Thyroid gland (tissue), 4 donors: ENCODE measurements around the gene E2F4. TPM values are rescaled to one million over a fixed set of nuclear protein-coding genes. Genes with fewer than 3 reads are reported as not detected.

Experiments used
- DNase-seq, 2 donors: peaks; one replicate each; pipeline ENCODE4 v3.0.0-alpha.2; 2019
- H3K27ac ChIP-seq, 3 donors: fragments of 200-600 bp; sonication (generic); 1 replicate in 2 of 3; 2 replicates in 1 of 3; pipeline ENCODE4 v1.5.1; 2016 to 2019; ENCODE audit warnings: mild to moderate bottlenecking in 1 of 3, moderate library complexity in 1 of 3
- H3K27me3 ChIP-seq: fragments of 200-600 bp; sonication (generic); one replicate; pipeline ENCODE4 v1.5.1; 2019
- H3K36me3 ChIP-seq, 2 donors: fragments of 200-600 bp; sonication (generic); one replicate each; pipeline ENCODE4 v1.5.1; 2016 to 2019
- H3K4me1 ChIP-seq, 2 donors: fragments of 200-600 bp; sonication (generic); one replicate each; pipeline ENCODE4 v1.5.1; 2017 to 2019
- H3K4me3 ChIP-seq, 3 donors: fragments of 200-600 bp; sonication (generic); replicated peaks in 1 of 3; 1 replicate in 2 of 3; 2 replicates in 1 of 3; pipeline ENCODE4 v1.5.1; 2016; ENCODE audit warnings: mild to moderate bottlenecking in 1 of 3
- H3K9me3 ChIP-seq: fragments of 200-600 bp; sonication (generic); one replicate; pipeline ENCODE4 v1.5.1; 2017
- POLR2A ChIP-seq, 2 donors: fragments of 450-650 bp; IDR thresholded peaks; one replicate each; pipeline ENCODE4 v1.6.1; 2017; ENCODE audit warnings: antibody characterized with exemption in 2 of 2, mild to moderate bottlenecking in 2 of 2, moderate library complexity in 1 of 2
- WGBS, 2 donors: methylation state at CpG; one replicate each; pipeline ENCODE4 v1.1.5; 2017; 5-methylcytosine and 5-hydroxymethylcytosine counted together
- intact Hi-C: fragments of 100-400 bp; cut with DNase I; formaldehyde crosslinking; loops from one replicate; pipeline ENCODE4 v1.15.1; 2023
- total RNA-seq, 4 donors: library from RNA; depleted of rRNA; stranded (reverse); fragments of >200 nt; gene quantifications; one replicate each; pipeline ENCODE4 v1.2.3, GENCODE V29; 2016
- TF ChIP-seq, protein P1 (sequence below), 6 experiments: fragments of 200-600 bp in 3 of 6; fragments of 450-650 bp in 3 of 6; sonication (generic) in 3 of 6; IDR thresholded peaks; one replicate each; pipeline ENCODE4 v1.5.1; 2016 to 2019; ENCODE audit warnings: antibody characterized with exemption in 6 of 6, mild to moderate bottlenecking in 2 of 6, inconsistent platforms in 1 of 6, moderate library complexity in 1 of 6

E2F4 gene
- total RNA-seq, 4 donors from 2014 or later, result 77.6 to 117 (median 89.1) TPM

DNA sequence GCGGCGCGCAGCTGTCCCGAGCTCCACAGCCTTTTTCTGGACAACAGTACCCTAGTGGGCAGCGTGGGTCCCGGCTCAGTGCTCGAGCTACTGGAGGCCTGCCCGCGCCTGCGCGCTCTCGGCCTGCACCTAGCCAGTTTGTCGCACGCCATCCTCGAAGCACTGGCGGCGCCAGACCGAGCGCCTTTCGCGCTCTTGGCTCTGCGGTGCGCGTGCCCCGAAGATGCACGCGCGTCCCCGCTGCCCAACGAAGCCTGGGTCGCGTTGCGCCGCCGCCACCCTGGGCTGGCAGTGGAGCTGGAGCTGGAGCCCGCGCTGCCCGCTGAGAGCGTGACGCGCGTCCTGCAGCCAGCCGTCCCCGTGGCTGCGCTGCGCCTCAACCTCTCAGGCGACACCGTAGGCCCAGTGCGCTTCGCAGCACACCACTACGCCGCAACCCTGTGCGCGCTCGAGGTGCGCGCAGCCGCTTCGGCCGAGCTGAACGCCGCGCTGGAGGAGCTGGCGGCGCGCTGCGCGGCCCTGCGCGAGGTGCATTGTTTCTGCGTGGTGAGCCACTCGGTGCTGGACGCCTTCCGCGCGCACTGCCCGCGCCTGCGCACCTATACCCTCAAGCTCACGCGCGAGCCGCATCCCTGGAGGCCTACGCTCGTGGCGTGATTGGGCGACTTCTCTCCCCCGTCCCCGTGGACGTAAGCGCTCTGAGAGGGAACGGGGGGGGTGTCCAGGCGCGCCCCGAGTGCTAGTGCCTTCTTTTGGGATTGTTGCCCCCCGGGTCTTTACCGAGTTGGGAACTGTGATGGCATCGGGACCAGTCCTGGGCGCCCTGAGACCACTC lies 28.6 kb upstream of the E2F4 start:
- 2 to 4% methylated on average over 8 to 52 of the region's 99 CpGs for WGBS, 2 donors
- H3K27ac ChIP-seq, result peak overlapping the region in 2 of 3 donors; percentile 23 to 80

DNA sequence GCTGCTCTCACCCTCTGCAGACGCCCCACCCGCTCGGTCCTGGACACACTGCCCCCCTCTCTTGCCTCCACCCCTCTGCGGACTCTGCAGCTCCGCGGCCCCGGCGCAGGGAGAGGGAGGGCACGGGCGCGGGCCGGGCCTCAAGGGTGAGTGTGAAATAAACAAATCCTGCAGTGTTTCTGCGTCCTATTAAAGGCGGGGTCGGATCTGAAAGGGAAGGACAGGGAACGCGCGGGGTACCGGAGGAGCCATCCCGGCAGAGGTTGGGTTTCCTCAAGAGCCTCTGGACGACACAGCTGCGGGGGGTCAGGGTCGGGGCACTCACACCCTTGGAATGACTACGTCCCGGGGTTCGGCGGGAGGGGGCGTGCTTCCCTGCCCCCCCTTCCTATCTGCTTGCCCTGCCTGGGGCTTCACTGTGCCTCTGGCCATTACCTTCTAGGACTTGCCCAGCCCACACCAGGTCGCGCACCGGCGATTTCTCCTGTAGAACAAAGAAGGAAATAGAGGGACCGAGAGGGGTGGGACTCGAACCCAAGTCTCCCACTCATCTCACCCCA lies 27.9 kb upstream of the E2F4 start:
- no peaks in the 10 kb centered on the region for H3K27me3 ChIP-seq
- 1 to 2% methylated on average over 12 to 20 of the region's 34 CpGs for WGBS, 2 donors
- H3K27ac ChIP-seq, result peak overlapping the region in 2 of 3 donors; percentile 23 to 80
- H3K4me3 ChIP-seq, result peak overlapping the region in 1 of 3 donors; percentile 36
- H3K36me3 ChIP-seq, result no peaks in the 10 kb centered on the region
- no peak for TF ChIP-seq POLR2A (IDR thresholded peaks at IDR 0.05)
- TF ChIP-seq, protein P1, sequence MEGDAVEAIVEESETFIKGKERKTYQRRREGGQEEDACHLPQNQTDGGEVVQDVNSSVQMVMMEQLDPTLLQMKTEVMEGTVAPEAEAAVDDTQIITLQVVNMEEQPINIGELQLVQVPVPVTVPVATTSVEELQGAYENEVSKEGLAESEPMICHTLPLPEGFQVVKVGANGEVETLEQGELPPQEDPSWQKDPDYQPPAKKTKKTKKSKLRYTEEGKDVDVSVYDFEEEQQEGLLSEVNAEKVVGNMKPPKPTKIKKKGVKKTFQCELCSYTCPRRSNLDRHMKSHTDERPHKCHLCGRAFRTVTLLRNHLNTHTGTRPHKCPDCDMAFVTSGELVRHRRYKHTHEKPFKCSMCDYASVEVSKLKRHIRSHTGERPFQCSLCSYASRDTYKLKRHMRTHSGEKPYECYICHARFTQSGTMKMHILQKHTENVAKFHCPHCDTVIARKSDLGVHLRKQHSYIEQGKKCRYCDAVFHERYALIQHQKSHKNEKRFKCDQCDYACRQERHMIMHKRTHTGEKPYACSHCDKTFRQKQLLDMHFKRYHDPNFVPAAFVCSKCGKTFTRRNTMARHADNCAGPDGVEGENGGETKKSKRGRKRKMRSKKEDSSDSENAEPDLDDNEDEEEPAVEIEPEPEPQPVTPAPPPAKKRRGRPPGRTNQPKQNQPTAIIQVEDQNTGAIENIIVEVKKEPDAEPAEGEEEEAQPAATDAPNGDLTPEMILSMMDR (IDR thresholded peaks at IDR 0.05), result no peak
- no peaks in the 10 kb centered on the region for H3K9me3 ChIP-seq
- DNase-seq, result peak; percentile 49 to 50
- intact Hi-C loops, result no loop called here
- H3K4me1 ChIP-seq, result peaks cover 39 to 44% of the 10 kb centered on the region in 2 donors

More for the DNA sequence above, 28.6 kb upstream of the E2F4 start:
- Histone ChIP-seq H3K4me1 (peaks cover 46 to 51% of the 10 kb centered on the region in 2 donors), H3K27me3 (no peaks in the 10 kb centered on the region), H3K9me3 (no peaks in the 10 kb centered on the region), H3K36me3 (no peaks in the 10 kb centered on the region), H3K4me3 (peak overlapping the region in 1 of 3 donors; percentile 36)
- DNase-seq, result peak; percentile 84 to 85
- peak in 1 of 2 donors; percentile 47 for TF ChIP-seq POLR2A (IDR thresholded peaks at IDR 0.05)
- TF ChIP-seq, protein P1 (IDR thresholded peaks at IDR 0.05), result peak in 1 of 6 experiments; percentile 16
- intact Hi-C loops, result no loop called here

DNA sequence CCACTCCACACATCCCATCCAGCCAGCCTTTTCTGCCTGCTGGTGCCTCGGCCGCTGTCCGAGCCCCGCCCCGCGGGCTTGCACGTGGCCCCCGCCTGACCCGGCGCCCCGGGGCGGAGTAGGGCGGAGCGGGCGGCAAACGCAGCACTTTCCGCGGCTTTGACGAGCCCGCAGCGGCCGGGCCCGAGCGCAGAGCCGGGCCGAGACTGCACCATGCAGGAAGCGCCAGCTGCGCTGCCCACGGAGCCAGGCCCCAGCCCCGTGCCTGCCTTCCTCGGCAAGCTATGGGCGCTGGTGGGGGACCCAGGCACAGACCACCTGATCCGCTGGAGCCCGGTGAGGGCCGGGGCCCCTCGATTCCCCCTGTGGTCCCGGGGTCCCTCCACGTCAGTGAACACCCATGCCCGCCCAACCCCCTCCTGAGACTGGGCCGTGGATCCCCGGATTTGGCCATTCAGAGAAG lies 27.3 kb upstream of the E2F4 start, which contains the start of gene HSF4:
HSF4 (plus strand) TSS at position 147 of the 463 bp plus-strand sequence; CDS start at position 214, 67 bp downstream.
- no peaks in the 10 kb centered on the region for H3K36me3 ChIP-seq
- H3K4me1 ChIP-seq, result peaks cover 41 to 48% of the 10 kb centered on the region in 2 donors
- H3K9me3 ChIP-seq, result no peaks in the 10 kb centered on the region
- H3K4me3 ChIP-seq, result peak within 1 kb of the TSS in 1 of 3 donors; percentile 36
- peak within 1 kb of the TSS in 2 of 3 donors; percentile 23 to 80 for H3K27ac ChIP-seq
- peak in 1 of 2 donors; percentile 47 for TF ChIP-seq POLR2A (IDR thresholded peaks at IDR 0.05)
- TF ChIP-seq, protein P1 (IDR thresholded peaks at IDR 0.05), result no peak
- WGBS, 2 donors, result no CpG with 5 or more reads among the region's 41 CpGs
- DNase-seq, result peak; percentile 74 to 76
- intact Hi-C loops, result no loop called here
- no peaks in the 10 kb centered on the region for H3K27me3 ChIP-seq

DNA sequence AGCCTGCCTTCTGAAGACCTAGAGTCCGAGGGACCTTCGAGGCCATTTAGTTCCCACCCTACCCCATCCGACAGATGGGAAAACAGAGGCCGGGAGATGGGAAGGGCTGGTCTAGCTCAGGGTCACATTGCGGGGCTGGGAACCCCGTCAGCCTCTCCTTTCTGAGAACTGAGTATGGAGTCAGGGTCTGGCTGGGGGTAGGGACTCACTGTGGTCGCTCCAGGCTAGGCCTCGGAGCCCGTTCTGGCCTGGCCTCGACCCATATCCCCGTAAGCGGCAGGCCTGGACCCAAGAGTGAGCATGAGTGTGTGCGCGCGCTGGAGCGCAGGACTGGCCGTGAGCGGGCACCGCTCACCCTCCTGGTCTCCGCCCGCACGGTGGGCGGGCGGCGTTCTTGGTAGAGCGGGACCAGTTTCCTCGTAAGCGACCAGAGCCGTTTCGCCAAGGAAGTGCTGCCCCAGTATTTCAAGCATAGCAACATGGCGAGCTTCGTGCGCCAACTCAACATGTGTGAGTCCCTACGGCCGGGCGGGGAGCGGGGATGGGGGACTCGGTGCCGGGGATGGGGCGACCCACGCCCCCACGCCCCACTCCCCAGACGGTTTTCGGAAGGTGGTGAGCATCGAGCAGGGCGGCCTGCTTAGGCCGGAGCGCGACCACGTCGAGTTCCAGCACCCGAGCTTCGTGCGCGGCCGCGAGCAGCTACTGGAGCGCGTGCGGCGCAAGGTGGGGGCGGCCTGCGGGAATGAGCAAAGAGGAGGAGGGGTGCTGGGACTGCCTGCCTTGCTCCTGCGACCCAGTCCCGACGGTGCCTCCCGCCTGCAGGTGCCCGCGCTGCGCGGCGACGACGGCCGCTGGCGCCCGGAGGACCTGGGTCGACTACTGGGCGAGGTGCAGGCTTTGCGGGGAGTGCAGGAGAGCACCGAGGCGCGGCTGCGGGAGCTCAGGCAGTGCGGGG lies 26.6 kb upstream of the E2F4 start:
- intact Hi-C loops, result no loop called here
- peak; percentile 29 to 30 for DNase-seq

More for the DNA sequence above, 26.6 kb upstream of the E2F4 start:
- peak overlapping the region in 1 of 3 donors; percentile 36 for H3K4me3 ChIP-seq
- peaks cover 47 to 53% of the 10 kb centered on the region in 2 donors for H3K4me1 ChIP-seq
- 21 to 24% methylated on average over 24 to 35 of the region's 85 CpGs for WGBS, 2 donors
- H3K9me3 ChIP-seq, result no peaks in the 10 kb centered on the region
- TF ChIP-seq POLR2A (IDR thresholded peaks at IDR 0.05), result no peak
- TF ChIP-seq, protein P1 (IDR thresholded peaks at IDR 0.05), result no peak
- H3K27me3 ChIP-seq, result no peaks in the 10 kb centered on the region
- H3K36me3 ChIP-seq, result no peaks in the 10 kb centered on the region
- peak overlapping the region in 1 of 3 donors; percentile 70 for H3K27ac ChIP-seq
